WTC11 (cell line): Measurements from ENCODE around the gene DYNLT1. TPM values are rescaled to one million over a fixed set of nuclear protein-coding genes. Genes with fewer than 3 reads are reported as not detected.

Experiments used
- ATAC-seq: fragments of 200-7000 bp; cut with Tn5 transposase; 2 replicates; pipeline ENCODE4 v1.10.0; 2021; ENCODE audit warnings: mild to moderate bottlenecking, moderate library complexity
- CTCF ChIA-PET: fragments of 300-600 bp; sonication (Branson Sonifier 250); formaldehyde crosslinking; loops from one replicate; lab custom pipeline; 2021; ENCODE audit warnings: antibody characterized with exemption; lab: Charles Lee
- POLR2A ChIA-PET: fragments of 350-600 bp; sonication (Branson Sonifier 250); formaldehyde crosslinking; loops from one replicate; lab custom pipeline; 2021; ENCODE audit warnings: antibody characterized with exemption; lab: Charles Lee
- DNase-seq: peaks from one replicate; pipeline ENCODE4 v3.0.0; 2021; ENCODE audit warnings: low spot score
- H3K27ac Mint-ChIP-seq: 2 replicates; pipeline ENCODE4 v1.8.0; 2021; ENCODE audit warnings: mixed read lengths
- H3K27me3 Mint-ChIP-seq: 2 replicates; pipeline ENCODE4 v1.8.0; 2021; ENCODE audit warnings: low read depth, mild to moderate bottlenecking, moderate library complexity, mixed read lengths
- H3K36me3 Mint-ChIP-seq: 2 replicates; pipeline ENCODE4 v1.8.0; 2021; ENCODE audit warnings: mixed read lengths
- H3K4me1 Mint-ChIP-seq: 2 replicates; pipeline ENCODE4 v1.8.0; 2022; ENCODE audit warnings: mixed read lengths
- H3K4me3 Mint-ChIP-seq: 2 replicates; pipeline ENCODE4 v1.8.0; 2021; ENCODE audit warnings: mild to moderate bottlenecking, moderate library complexity, mixed read lengths
- H3K9me3 Mint-ChIP-seq: 2 replicates; pipeline ENCODE4 v1.8.0; 2021; ENCODE audit warnings: mixed read lengths
- CREM ChIP-seq: sonication (generic); formaldehyde crosslinking; IDR thresholded peaks from 2 replicates; pipeline ENCODE4 v1.8.1; 2022; ENCODE audit warnings: mild to moderate bottlenecking, missing genetic modification reagents, moderate library complexity
- ESRRA ChIP-seq: sonication (generic); formaldehyde crosslinking; IDR thresholded peaks from 2 replicates; pipeline ENCODE4 v1.8.1; 2022; ENCODE audit warnings: mild to moderate bottlenecking, missing genetic modification reagents, borderline replicate concordance
- FOXP1 ChIP-seq: sonication (generic); formaldehyde crosslinking; IDR thresholded peaks from 2 replicates; pipeline ENCODE4 v1.8.0; 2022; ENCODE audit warnings: missing genetic modification reagents, mild to moderate bottlenecking, moderate library complexity, borderline replicate concordance
- FOXP4 ChIP-seq: sonication (generic); formaldehyde crosslinking; IDR thresholded peaks from 2 replicates; pipeline ENCODE4 v1.8.0; 2022; ENCODE audit warnings: mild to moderate bottlenecking, missing genetic modification reagents
- HMGXB4 ChIP-seq: sonication (generic); formaldehyde crosslinking; IDR thresholded peaks from 2 replicates; pipeline ENCODE4 v1.8.1; 2023; ENCODE audit warnings: mild to moderate bottlenecking, moderate library complexity, missing genetic modification reagents
- JUN ChIP-seq: sonication (generic); formaldehyde crosslinking; IDR thresholded peaks from 2 replicates; pipeline ENCODE4 v1.8.0; 2023; ENCODE audit warnings: mild to moderate bottlenecking, missing genetic modification reagents
- NFATC4 ChIP-seq: fragments of 250-450 bp; sonication (Bioruptor Pico); IDR thresholded peaks from 2 replicates; pipeline ENCODE4 v1.9.0; 2021; ENCODE audit warnings: mild to moderate bottlenecking
- OVOL2 ChIP-seq: fragments of 250-450 bp; sonication (Bioruptor Pico); IDR thresholded peaks from 2 replicates; pipeline ENCODE4 v1.9.0; 2021; ENCODE audit warnings: mild to moderate bottlenecking, borderline replicate concordance
- PREB ChIP-seq: sonication (generic); formaldehyde crosslinking; IDR thresholded peaks from 2 replicates; pipeline ENCODE4 v1.8.1; 2022; ENCODE audit warnings: mild to moderate bottlenecking, missing genetic modification reagents, moderate library complexity, borderline replicate concordance
- RORB ChIP-seq: fragments of 250-450 bp; sonication (Bioruptor Pico); IDR thresholded peaks from 2 replicates; pipeline ENCODE4 v1.9.0; 2021; ENCODE audit warnings: mild to moderate bottlenecking
- SMAD3 ChIP-seq: sonication (generic); formaldehyde crosslinking; IDR thresholded peaks from 2 replicates; pipeline ENCODE4 v1.8.0; 2022; ENCODE audit warnings: missing genetic modification reagents, mild to moderate bottlenecking, borderline replicate concordance
- SOX15 ChIP-seq: fragments of 250-450 bp; sonication (Bioruptor Pico); IDR thresholded peaks from 2 replicates; pipeline ENCODE4 v1.9.0; 2021; ENCODE audit warnings: mild to moderate bottlenecking
- TEAD4 ChIP-seq: sonication (generic); formaldehyde crosslinking; IDR thresholded peaks from 2 replicates; pipeline ENCODE4 v1.8.0; 2022; ENCODE audit warnings: mild to moderate bottlenecking, missing genetic modification reagents
- USF2 ChIP-seq: sonication (generic); formaldehyde crosslinking; IDR thresholded peaks from 2 replicates; pipeline ENCODE4 v1.8.1; 2023; ENCODE audit warnings: mild to moderate bottlenecking, missing genetic modification reagents, moderate library complexity
- ZBTB21 ChIP-seq: sonication (generic); formaldehyde crosslinking; IDR thresholded peaks from 2 replicates; pipeline ENCODE4 v1.8.1; 2023; ENCODE audit warnings: mild to moderate bottlenecking, missing genetic modification reagents, borderline replicate concordance
- ZBTB43 ChIP-seq: sonication (generic); formaldehyde crosslinking; IDR thresholded peaks from 2 replicates; pipeline ENCODE4 v1.8.1; 2023; ENCODE audit warnings: mild to moderate bottlenecking, missing genetic modification reagents
- ZNF281 ChIP-seq: sonication (generic); formaldehyde crosslinking; IDR thresholded peaks from 2 replicates; pipeline ENCODE4 v1.8.0; 2023; ENCODE audit warnings: mild to moderate bottlenecking, missing genetic modification reagents
- ZNF423 ChIP-seq: fragments of 250-450 bp; sonication (Bioruptor Pico); IDR thresholded peaks from 2 replicates; pipeline ENCODE4 v2.1.2; 2022; ENCODE audit warnings: mild to moderate bottlenecking, moderate library complexity
- ZSCAN18 ChIP-seq: fragments of 250-450 bp; sonication (Bioruptor Pico); IDR thresholded peaks from 2 replicates; pipeline ENCODE4 v2.1.2; 2022; ENCODE audit warnings: mild to moderate bottlenecking, moderate library complexity
- total RNA-seq: library from RNA; stranded (reverse); gene quantifications from 3 replicates; pipeline ENCODE4 v1.2.3, GENCODE V29; 2021

Gene DYNLT1
- total RNA-seq, 1 experiment from 2014 or later, result 79.0 TPM

- Mint-ChIP-seq H3K27me3 (no peaks in the 10 kb centered on the region; the same call in 1 of the 2 replicates), H3K4me3 (no peak overlapping the region), H3K27ac (no peak overlapping the region), H3K9me3 (no peaks in the 10 kb centered on the region), H3K4me1 (peaks cover 17% of the 10 kb centered on the region), H3K36me3 (no peaks in the 10 kb centered on the region)
- CTCF ChIA-PET, result interaction anchor here (1.3 kb wide), 1 partner anchor 26 kb away, joined by 3 read pairs; no protein-coding TSS in a partner anchor
- POLR2A ChIA-PET, result no interaction called here
- peak; percentile 79 for ATAC-seq
- DNase-seq, result no peak
- TF ChIP-seq USF2 (CRISPR knock-in tag), result peak; percentile 18; the same call in 1 of the 2 replicates
- no peak for TF ChIP-seq ZNF281 (CRISPR knock-in tag)
- no peak for TF ChIP-seq SOX15 (CRISPR knock-in tag)
These were observed 41.8 kb upstream of the DYNLT1 start for GRCh38 chr6:158686311-158686710.

- no peak overlapping the region for H3K27ac Mint-ChIP-seq
- H3K4me1 Mint-ChIP-seq, result peaks cover 17% of the 10 kb centered on the region
- H3K36me3 Mint-ChIP-seq, result no peaks in the 10 kb centered on the region
- CTCF ChIA-PET, result interaction anchor here (0.6 to 1.4 kb wide), 2 partner anchors 8 to 34 kb away, joined by 4 read pairs; no protein-coding TSS in a partner anchor
- TF ChIP-seq ZBTB21 (CRISPR knock-in tag) (no peak), CREM (CRISPR knock-in tag) (no peak), PREB (CRISPR knock-in tag) (no peak), NFATC4 (CRISPR knock-in tag) (no peak)
- POLR2A ChIA-PET, result no interaction called here
- H3K9me3 Mint-ChIP-seq, result no peaks in the 10 kb centered on the region
- DNase-seq (no peak), ATAC-seq (no peak)
- no peak overlapping the region for H3K4me3 Mint-ChIP-seq
- H3K27me3 Mint-ChIP-seq, result no peaks in the 10 kb centered on the region; the same call in 1 of the 2 replicates
These were observed 40.3 kb upstream of the DYNLT1 start for GRCh38 chr6:158684745-158685324.

GRCh38 chr6:158684311-158684710 is 39.8 kb upstream of the DYNLT1 start:
- Mint-ChIP-seq H3K36me3 (no peaks in the 10 kb centered on the region), H3K4me1 (peaks cover 17% of the 10 kb centered on the region), H3K27ac (no peak overlapping the region), H3K27me3 (no peaks in the 10 kb centered on the region; the same call in 1 of the 2 replicates), H3K4me3 (no peak overlapping the region), H3K9me3 (no peaks in the 10 kb centered on the region)
- no peak for DNase-seq
- POLR2A ChIA-PET, result no interaction called here
- no peak for ATAC-seq
- CTCF ChIA-PET, result interaction anchor here (0.6 to 1.4 kb wide), 2 partner anchors 9 to 34 kb away, joined by 4 read pairs; no protein-coding TSS in a partner anchor
- TF ChIP-seq USF2 (CRISPR knock-in tag) (no peak), TEAD4 (CRISPR knock-in tag) (no peak), SMAD3 (CRISPR knock-in tag) (no peak), FOXP1 (no peak), ZSCAN18 (no peak), JUN (CRISPR knock-in tag) (no peak), ZBTB43 (CRISPR knock-in tag) (no peak), RORB (CRISPR knock-in tag) (no peak), FOXP4 (CRISPR knock-in tag) (no peak), OVOL2 (CRISPR knock-in tag) (no peak), ESRRA (CRISPR knock-in tag) (no peak), ZNF423 (CRISPR knock-in tag) (no peak), HMGXB4 (CRISPR knock-in tag) (no peak)
